ENCODE measurements around the gene SNRNP25. TPM values are rescaled to one million over a fixed set of nuclear protein-coding genes. Genes with fewer than 3 reads are reported as not detected.
A peak's percentile ranks its signal among the peaks of the same experiment; 100 is the strongest.

The SNRNP25 gene
- polyA plus RNA-seq, 6 donors from 2014 or later, result 43.3 to 111 (median 67.2) TPM

- ATAC-seq (ENCODE audit: low read depth in 2 of 2), result no peak
- no peaks in the 10 kb centered on the region for H3K36me3 Mint-ChIP-seq
- peaks cover 9 to 10% (median 10%) of the 10 kb centered on the region in 3 donors for H3K4me1 Mint-ChIP-seq
- peaks cover 0 to 2% (median 0%) of the 10 kb centered on the region in 7 donors for H3K9me3 Mint-ChIP-seq
- no peak overlapping the region for H3K27ac Mint-ChIP-seq
- peaks cover 15 to 51% (median 39%) of the 10 kb centered on the region in 3 donors for H3K27me3 Mint-ChIP-seq
- H3K4me3 Mint-ChIP-seq, result peak overlapping the region in 5 of 8 donors; percentile 33 to 63 (median 61)
- DNase-seq, result no peak
Observed at GRCh38 chr16:71210-71539, 17.5 kb downstream of the SNRNP25 start.

DNA sequence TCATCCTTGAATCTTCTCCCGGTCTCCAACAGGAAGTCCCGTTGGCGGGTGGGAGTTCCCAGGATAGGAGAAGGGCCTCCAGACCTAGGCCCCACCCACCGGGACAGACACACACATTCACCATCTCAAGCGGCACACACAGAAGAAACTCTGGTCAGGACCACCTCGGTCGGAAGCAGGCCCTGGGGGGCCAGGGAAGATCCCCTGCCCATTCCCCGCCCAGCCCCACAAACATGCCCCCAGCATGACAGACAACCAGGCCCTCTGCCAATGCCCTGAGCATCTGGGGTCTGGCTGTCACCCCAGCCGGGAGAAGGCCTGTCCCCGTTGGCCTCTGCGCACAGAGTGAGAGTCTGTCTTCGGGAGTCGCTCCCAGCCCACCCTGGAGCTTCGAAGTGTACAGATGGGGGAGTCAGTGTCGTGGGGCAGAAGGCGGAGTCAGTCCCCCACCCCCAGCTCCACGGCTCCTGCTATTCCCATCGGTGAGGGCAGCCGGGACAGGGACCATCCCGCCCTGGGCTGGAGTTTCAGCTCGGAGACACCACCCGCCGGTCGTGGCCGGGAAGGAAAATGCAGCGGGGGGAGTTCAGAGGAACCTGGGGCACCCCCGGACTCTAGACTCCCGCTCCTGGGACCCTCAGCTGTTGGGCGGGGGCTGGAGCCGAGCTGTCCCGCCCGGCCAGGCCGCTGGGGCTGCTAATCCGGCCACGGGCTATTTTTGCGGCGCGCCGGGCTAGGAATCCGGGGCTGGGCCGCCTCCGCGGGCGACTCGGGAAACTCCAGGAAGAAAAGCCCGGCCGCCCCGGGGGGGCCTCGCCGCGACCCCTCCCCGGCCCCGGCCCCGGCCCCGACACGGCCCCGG lies 18.1 kb downstream of the SNRNP25 start:
- H3K4me1 Mint-ChIP-seq, result peaks cover 13 to 16% (median 16%) of the 10 kb centered on the region in 3 donors

GRCh38 chr16:72561-73548 lies 19.2 kb downstream of the SNRNP25 start, which contains the start of gene RHBDF1:
TSS of gene RHBDF1 (minus strand) at chr16:72631. CDS start at chr16:65015, 7,616 bp downstream.
- H3K4me1 Mint-ChIP-seq, result peaks cover 18 to 23% (median 20%) of the 10 kb centered on the region in 3 donors
- ATAC-seq (ENCODE audit: low read depth in 2 of 2) (peak; percentile 20 to 31), DNase-seq (no peak)
- no peaks in the 10 kb centered on the region for H3K36me3 Mint-ChIP-seq
- peaks cover 0 to 2% (median 0%) of the 10 kb centered on the region in 7 donors for H3K9me3 Mint-ChIP-seq
- H3K27ac Mint-ChIP-seq, result peak within 1 kb of the TSS in 3 of 6 donors; percentile 0 to 66 (median 7)
- H3K27me3 Mint-ChIP-seq, result peaks cover 15 to 43% (median 34%) of the 10 kb centered on the region in 3 donors
- peak within 1 kb of the TSS; percentile 13 to 88 (median 63) for H3K4me3 Mint-ChIP-seq

More for the DNA sequence above, 18.1 kb downstream of the SNRNP25 start:
- Mint-ChIP-seq H3K27me3 (peaks cover 15 to 51% (median 39%) of the 10 kb centered on the region in 3 donors), H3K27ac (no peak overlapping the region), H3K9me3 (peaks cover 0 to 2% (median 0%) of the 10 kb centered on the region in 7 donors), H3K36me3 (no peaks in the 10 kb centered on the region), H3K4me3 (peak overlapping the region in 6 of 8 donors; percentile 12 to 63 (median 54))
- DNase-seq (no peak), ATAC-seq (ENCODE audit: low read depth in 2 of 2) (no peak)

DNA sequence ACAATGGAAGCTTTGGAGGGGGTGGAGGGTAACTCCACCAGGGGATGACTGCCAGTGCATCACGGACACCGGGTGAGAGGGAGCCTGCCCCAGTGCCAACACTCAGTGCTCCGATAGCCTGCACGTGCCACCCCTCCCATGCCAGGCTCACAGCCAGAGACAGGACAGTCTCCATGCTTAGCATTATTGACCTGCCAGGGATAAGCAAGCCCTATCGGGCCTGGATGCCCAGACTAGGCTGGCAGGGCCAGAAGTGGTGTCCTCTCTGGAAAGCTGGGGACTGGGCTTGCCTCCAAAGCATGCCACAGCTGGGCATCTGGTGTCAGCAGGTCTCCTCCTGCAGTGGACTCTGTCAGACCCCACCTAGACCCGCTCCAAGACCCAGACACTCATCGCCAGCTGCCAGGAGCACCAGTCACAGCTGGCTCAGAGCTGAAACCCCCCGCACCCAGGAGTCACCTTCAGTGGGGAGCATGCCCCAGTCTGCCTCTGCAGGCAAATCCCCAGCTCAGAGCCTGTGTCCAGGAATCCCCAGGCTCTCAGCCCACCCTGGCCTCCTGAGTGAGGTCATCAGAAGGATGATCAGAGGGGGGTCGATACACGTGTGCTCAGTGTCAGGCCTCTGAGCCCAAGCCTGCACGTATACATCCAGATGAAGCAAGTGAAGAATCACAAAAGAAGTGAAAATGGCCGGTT lies 20.6 kb downstream of the SNRNP25 start:
- peaks cover 15 to 38% (median 33%) of the 10 kb centered on the region in 3 donors for H3K27me3 Mint-ChIP-seq
- DNase-seq (no peak), ATAC-seq (ENCODE audit: low read depth in 2 of 2) (no peak)
- H3K36me3 Mint-ChIP-seq, result no peaks in the 10 kb centered on the region
- H3K9me3 Mint-ChIP-seq, result peaks cover 0 to 2% (median 0%) of the 10 kb centered on the region in 7 donors
- peaks cover 22 to 31% (median 28%) of the 10 kb centered on the region in 3 donors for H3K4me1 Mint-ChIP-seq
- no peak overlapping the region for H3K27ac Mint-ChIP-seq
- H3K4me3 Mint-ChIP-seq, result peak overlapping the region in 4 of 8 donors; percentile 32 to 77 (median 72)

- peak overlapping the region in 4 of 8 donors; percentile 38 to 75 (median 68) for H3K4me3 Mint-ChIP-seq
- peaks cover 9 to 38% (median 33%) of the 10 kb centered on the region in 3 donors for H3K27me3 Mint-ChIP-seq
- no peak overlapping the region for H3K27ac Mint-ChIP-seq
Observed at GRCh38 chr16:74747-75334, 21.2 kb downstream of the SNRNP25 start.

GRCh38 chr16:75580-76501 lies 22.2 kb downstream of the SNRNP25 start:
- no peak for ATAC-seq (ENCODE audit: low read depth in 2 of 2)
- DNase-seq, result no peak

More at GRCh38 chr16:74747-75334, 21.2 kb downstream of the SNRNP25 start:
- Mint-ChIP-seq H3K36me3 (no peaks in the 10 kb centered on the region), H3K4me1 (peaks cover 27 to 37% (median 34%) of the 10 kb centered on the region in 3 donors), H3K9me3 (peaks cover 0 to 2% (median 0%) of the 10 kb centered on the region in 7 donors)
- no peak for ATAC-seq (ENCODE audit: low read depth in 2 of 2)
- DNase-seq, result no peak

GRCh38 chr16:76535-77272 lies 23.1 kb downstream of the SNRNP25 start:
- H3K27ac Mint-ChIP-seq, result peak overlapping the region in 4 of 6 donors; percentile 51 to 87 (median 66)
- DNase-seq (no peak), ATAC-seq (ENCODE audit: low read depth in 2 of 2) (no peak)
- H3K4me3 Mint-ChIP-seq, result peak overlapping the region; percentile 78 to 92 (median 88)
- H3K9me3 Mint-ChIP-seq, result peaks cover 0 to 2% (median 0%) of the 10 kb centered on the region in 7 donors
- no peaks in the 10 kb centered on the region for H3K36me3 Mint-ChIP-seq
- peaks cover 27 to 39% (median 38%) of the 10 kb centered on the region in 3 donors for H3K4me1 Mint-ChIP-seq
- H3K27me3 Mint-ChIP-seq, result peaks cover 9 to 26% (median 25%) of the 10 kb centered on the region in 3 donors

More at GRCh38 chr16:75580-76501, 22.2 kb downstream of the SNRNP25 start:
- H3K4me1 Mint-ChIP-seq, result peaks cover 27 to 41% (median 38%) of the 10 kb centered on the region in 3 donors
- H3K27me3 Mint-ChIP-seq, result peaks cover 9 to 33% (median 27%) of the 10 kb centered on the region in 3 donors
- peaks cover 0 to 2% (median 0%) of the 10 kb centered on the region in 7 donors for H3K9me3 Mint-ChIP-seq
- H3K36me3 Mint-ChIP-seq, result no peaks in the 10 kb centered on the region
- H3K27ac Mint-ChIP-seq, result peak overlapping the region in 2 of 6 donors; percentile 51 to 61
- H3K4me3 Mint-ChIP-seq, result peak overlapping the region in 7 of 8 donors; percentile 78 to 92 (median 87)

DNA sequence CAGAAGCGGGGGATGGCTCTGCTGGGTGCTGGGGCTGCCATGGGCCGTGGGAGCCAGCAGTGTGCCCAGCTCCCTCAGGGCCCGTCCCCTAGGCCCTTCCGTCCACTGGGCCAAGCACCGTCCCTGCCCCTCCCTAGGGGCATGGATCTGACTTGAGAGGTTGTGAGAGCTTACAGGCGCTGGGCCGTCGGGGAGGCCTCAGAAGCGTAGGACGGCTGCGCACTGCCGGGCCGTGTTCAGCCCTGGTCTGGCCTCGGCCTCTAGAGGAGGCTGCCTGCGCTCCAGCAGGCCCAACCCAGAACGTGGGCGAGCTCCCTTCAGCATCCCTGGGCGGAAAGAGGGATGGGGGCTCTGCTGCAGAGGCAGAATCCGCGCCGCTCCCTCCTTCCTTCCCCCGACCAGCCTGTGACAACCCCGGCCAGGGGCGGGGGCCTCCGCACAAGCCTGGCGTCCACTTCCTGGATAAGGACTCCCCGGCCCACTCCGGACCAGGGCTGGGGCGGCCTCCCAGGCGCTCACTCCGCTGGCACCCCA lies 23.7 kb downstream of the SNRNP25 start:
- peak; percentile 31 to 36 for ATAC-seq (ENCODE audit: low read depth in 2 of 2)
- peaks cover 9 to 26% (median 24%) of the 10 kb centered on the region in 3 donors for H3K27me3 Mint-ChIP-seq
- peaks cover 0 to 2% (median 0%) of the 10 kb centered on the region in 7 donors for H3K9me3 Mint-ChIP-seq
- peak overlapping the region in 4 of 6 donors; percentile 62 to 91 (median 84) for H3K27ac Mint-ChIP-seq
- H3K4me1 Mint-ChIP-seq, result peaks cover 27 to 42% (median 42%) of the 10 kb centered on the region in 3 donors
- no peaks in the 10 kb centered on the region for H3K36me3 Mint-ChIP-seq
- DNase-seq, result no peak
- peak overlapping the region; percentile 78 to 92 (median 88) for H3K4me3 Mint-ChIP-seq

GRCh38 chr16:77807-78443 lies 24.3 kb downstream of the SNRNP25 start, which contains the start of gene MPG:
TSS of gene MPG (plus strand) at chr16:78225. CDS start at chr16:78310, 85 bp downstream.
- ATAC-seq (ENCODE audit: low read depth in 2 of 2) (peak; percentile 80 to 85), DNase-seq (peak; percentile 82)
- H3K4me1 Mint-ChIP-seq, result peaks cover 28 to 45% (median 44%) of the 10 kb centered on the region in 3 donors
- H3K9me3 Mint-ChIP-seq, result peaks cover 0 to 1% (median 0%) of the 10 kb centered on the region in 7 donors
- H3K27me3 Mint-ChIP-seq, result peaks cover 6 to 22% (median 21%) of the 10 kb centered on the region in 3 donors
- H3K4me3 Mint-ChIP-seq, result peak within 1 kb of the TSS; percentile 87 to 94 (median 91)
- peak within 1 kb of the TSS; percentile 82 to 91 (median 85) for H3K27ac Mint-ChIP-seq
- H3K36me3 Mint-ChIP-seq, result no peaks in the 10 kb centered on the region

Measured in naive B cell (primary cell).